HFF-Myc (cell line): ENCODE data around the gene MOB4.
"Not testable (repeated sequence)": the region's sequence is repeated elsewhere in the genome, so short reads cannot be mapped to it uniquely, and the experiment has no call there.

Experiments
- DNase-seq: peaks from one replicate; pipeline ENCODE4 v3.0.0-alpha.2; 2011; ENCODE audit warnings: low read depth; ENCODE audit errors: extremely low read depth
- H3K4me3 ChIP-seq: replicated peaks from 2 replicates; pipeline ENCODE4 v1.5.1; 2011; ENCODE audit warnings: low read depth, mild to moderate bottlenecking, control low read depth, low read length
- CTCF ChIP-seq: IDR thresholded peaks from 2 replicates; pipeline ENCODE4 v1.5.1; 2012; ENCODE audit warnings: mild to moderate bottlenecking, low read depth, low read length, control low read depth; ENCODE audit errors: missing control alignments

The MOB4 gene

GRCh38 chr2:197547163-197547900 lies 31.5 kb downstream of the MOB4 start:
- DNase-seq, result no peak
- TF ChIP-seq CTCF, result no peak
- no peak overlapping the region for H3K4me3 ChIP-seq

- TF ChIP-seq CTCF, result no peak
- no peak for DNase-seq
- H3K4me3 ChIP-seq, result no peak overlapping the region
Observed at GRCh38 chr2:197548582-197548981, 32.7 kb downstream of the MOB4 start.

GRCh38 chr2:197551260-197551659 lies 35.4 kb downstream of the MOB4 start:
- DNase-seq, H3K4me3 ChIP-seq: not testable (repeated sequence)

GRCh38 chr2:197555467-197555866 lies 39.6 kb downstream of the MOB4 start:
- H3K4me3 ChIP-seq, result no peak overlapping the region
- DNase-seq, result no peak
- TF ChIP-seq CTCF, result no peak

GRCh38 chr2:197556456-197556855 lies 40.6 kb downstream of the MOB4 start:
- DNase-seq, result no peak
- TF ChIP-seq CTCF, result no peak
- no peak overlapping the region for H3K4me3 ChIP-seq

DNA sequence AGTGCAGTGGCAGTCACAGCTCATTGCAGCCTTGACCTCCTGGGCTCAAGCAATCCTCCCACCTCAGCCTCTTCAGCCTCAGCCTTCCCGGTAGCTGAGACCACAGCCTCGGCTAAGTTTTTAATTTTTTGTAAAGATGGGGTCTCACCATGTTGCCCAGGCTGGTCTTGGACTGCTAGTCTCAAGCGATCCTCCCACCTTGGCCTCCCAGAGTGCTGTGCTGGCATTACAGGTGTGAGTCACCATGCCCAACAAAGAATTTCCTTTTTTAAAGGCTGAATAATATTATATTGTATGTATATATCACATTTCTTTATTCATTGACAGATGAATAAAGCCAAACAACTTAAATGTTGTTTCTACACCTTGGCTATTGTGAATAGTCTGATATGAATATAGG lies 42.5 kb downstream of the MOB4 start:
- DNase-seq, result no peak
- no peak overlapping the region for H3K4me3 ChIP-seq
- TF ChIP-seq CTCF, result no peak

DNA sequence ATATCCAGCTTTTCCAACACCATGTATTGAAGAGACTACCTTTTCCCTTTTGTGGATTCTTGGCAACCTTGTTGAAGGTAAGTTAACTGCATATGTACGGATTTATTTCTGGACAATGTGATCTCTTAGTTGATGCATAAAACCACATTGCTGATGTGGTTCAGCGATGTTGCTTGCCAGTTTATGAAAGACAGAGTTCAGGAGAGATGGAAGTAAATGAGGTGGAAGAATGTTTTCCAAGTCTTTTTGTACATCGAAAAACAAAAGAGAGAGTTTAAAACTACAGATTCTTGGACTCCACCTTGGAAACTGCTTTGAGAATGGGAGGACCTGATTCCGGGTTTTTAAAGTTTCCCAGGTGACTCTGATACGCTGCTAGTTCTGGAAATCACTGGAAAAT lies 43.8 kb downstream of the MOB4 start:
- no peak for TF ChIP-seq CTCF
- H3K4me3 ChIP-seq, result no peak overlapping the region
- DNase-seq, result no peak
